ENCODE results near the gene PROCA1.

PROCA1 gene

GRCh38 chr17:28707339-28707720 lies 4.4 kb downstream of the PROCA1 start:
- DNase-seq (ENCODE audit: low spot score): no peak

GRCh38 chr17:28706471-28707338 lies 5.0 kb downstream of the PROCA1 start:
- no peak for DNase-seq (ENCODE audit: low spot score)

GRCh38 chr17:28705728-28706334 lies 5.9 kb downstream of the PROCA1 start:
- no peak for DNase-seq (ENCODE audit: low spot score)

- DNase-seq (ENCODE audit: low spot score): no peak
These were observed 6.5 kb downstream of the PROCA1 start for GRCh38 chr17:28705074-28705659.

GRCh38 chr17:28704219-28704858 lies 7.3 kb downstream of the PROCA1 start:
- no peak for DNase-seq (ENCODE audit: low spot score)

GRCh38 chr17:28703552-28704218 lies 8.0 kb downstream of the PROCA1 start:
- no peak for DNase-seq (ENCODE audit: low spot score)

- DNase-seq (ENCODE audit: low spot score): no peak
These were observed 8.9 kb downstream of the PROCA1 start for GRCh38 chr17:28702752-28703150.

GRCh38 chr17:28702026-28702751 lies 9.5 kb downstream of the PROCA1 start:
- DNase-seq (ENCODE audit: low spot score): no peak

- DNase-seq (ENCODE audit: low spot score): no peak
These were observed 10.7 kb downstream of the PROCA1 start for GRCh38 chr17:28700830-28701492.

GRCh38 chr17:28700278-28700677 lies 11.4 kb downstream of the PROCA1 start:
- no peak for DNase-seq (ENCODE audit: low spot score)

GRCh38 chr17:28698253-28698941 lies 13.3 kb downstream of the PROCA1 start:
- peak; percentile 27 for DNase-seq (ENCODE audit: low spot score)

GRCh38 chr17:28693869-28694268 lies 17.8 kb downstream of the PROCA1 start:
- no peak for DNase-seq (ENCODE audit: low spot score)

GRCh38 chr17:28689011-28689410 lies 22.7 kb downstream of the PROCA1 start:
- DNase-seq (ENCODE audit: low spot score): no peak

GRCh38 chr17:28688481-28688880 lies 23.2 kb downstream of the PROCA1 start:
- DNase-seq (ENCODE audit: low spot score): no peak

- DNase-seq (ENCODE audit: low spot score): no peak
These were observed 25.4 kb downstream of the PROCA1 start for GRCh38 chr17:28686296-28686695.

GRCh38 chr17:28685366-28685765 lies 26.3 kb downstream of the PROCA1 start:
- DNase-seq (ENCODE audit: low spot score): no peak

GRCh38 chr17:28684963-28685362 lies 26.7 kb downstream of the PROCA1 start:
- DNase-seq (ENCODE audit: low spot score): no peak

- DNase-seq (ENCODE audit: low spot score): no peak
These were observed 29.0 kb downstream of the PROCA1 start for GRCh38 chr17:28682655-28683054.

- no peak for DNase-seq (ENCODE audit: low spot score)
These were observed 35.7 kb downstream of the PROCA1 start for GRCh38 chr17:28675980-28676379.

GRCh38 chr17:28675490-28675889 lies 36.2 kb downstream of the PROCA1 start:
- DNase-seq (ENCODE audit: low spot score): no peak

Data from AG20443 (cell line).